Coronary artery (tissue), 2 donors: ENCODE measurements around the gene OR52B6.
A peak's percentile ranks its signal among the peaks of the same experiment; 100 is the strongest.

Source experiments
- DNase-seq: peaks from one replicate; pipeline ENCODE4 v3.0.0-alpha.2; 2017; ENCODE audit warnings: low spot score
- H3K27ac ChIP-seq, 2 donors: fragments of 200-600 bp; sonication (generic); one replicate each; pipeline ENCODE4 v1.5.1; 2016 to 2019
- H3K4me3 ChIP-seq: fragments of 200-600 bp; sonication (generic); 2 replicates; pipeline ENCODE4 v1.5.1; 2016; ENCODE audit warnings: mild to moderate bottlenecking, moderate library complexity
- CTCF ChIP-seq: fragments of 200-600 bp; sonication (generic); IDR thresholded peaks from one replicate; pipeline ENCODE4 v1.5.1; 2019; ENCODE audit warnings: antibody characterized with exemption

The OR52B6 gene

DNA sequence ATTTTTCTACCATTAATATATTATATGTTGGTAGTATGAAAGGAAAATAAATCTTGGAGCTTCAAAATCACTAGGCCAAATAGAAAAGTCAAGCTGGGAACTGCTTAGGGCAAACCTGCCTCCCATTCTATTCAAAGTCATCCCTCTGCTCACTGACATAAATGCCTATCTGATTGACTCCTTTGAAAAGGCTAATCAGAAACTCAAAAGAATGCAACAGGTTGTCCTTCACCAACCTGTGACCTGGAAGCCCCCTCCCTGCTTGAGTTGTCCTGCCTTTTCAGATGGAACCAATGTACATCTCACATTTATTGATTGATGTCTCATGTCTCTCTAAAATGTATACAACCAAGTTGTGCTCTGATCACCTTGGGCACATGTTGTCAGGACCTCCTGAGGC lies 40.9 kb downstream of the OR52B6 start:
- peak overlapping the region in 1 of 2 donors; percentile 67 for H3K27ac ChIP-seq
- no peak for TF ChIP-seq CTCF
- H3K4me3 ChIP-seq = no peak overlapping the region
- DNase-seq = no peak

GRCh38 chr11:5622802-5623201 lies 42.1 kb downstream of the OR52B6 start:
- DNase-seq = no peak
- no peak overlapping the region for H3K4me3 ChIP-seq
- no peak for TF ChIP-seq CTCF
- H3K27ac ChIP-seq = no peak overlapping the region

DNA sequence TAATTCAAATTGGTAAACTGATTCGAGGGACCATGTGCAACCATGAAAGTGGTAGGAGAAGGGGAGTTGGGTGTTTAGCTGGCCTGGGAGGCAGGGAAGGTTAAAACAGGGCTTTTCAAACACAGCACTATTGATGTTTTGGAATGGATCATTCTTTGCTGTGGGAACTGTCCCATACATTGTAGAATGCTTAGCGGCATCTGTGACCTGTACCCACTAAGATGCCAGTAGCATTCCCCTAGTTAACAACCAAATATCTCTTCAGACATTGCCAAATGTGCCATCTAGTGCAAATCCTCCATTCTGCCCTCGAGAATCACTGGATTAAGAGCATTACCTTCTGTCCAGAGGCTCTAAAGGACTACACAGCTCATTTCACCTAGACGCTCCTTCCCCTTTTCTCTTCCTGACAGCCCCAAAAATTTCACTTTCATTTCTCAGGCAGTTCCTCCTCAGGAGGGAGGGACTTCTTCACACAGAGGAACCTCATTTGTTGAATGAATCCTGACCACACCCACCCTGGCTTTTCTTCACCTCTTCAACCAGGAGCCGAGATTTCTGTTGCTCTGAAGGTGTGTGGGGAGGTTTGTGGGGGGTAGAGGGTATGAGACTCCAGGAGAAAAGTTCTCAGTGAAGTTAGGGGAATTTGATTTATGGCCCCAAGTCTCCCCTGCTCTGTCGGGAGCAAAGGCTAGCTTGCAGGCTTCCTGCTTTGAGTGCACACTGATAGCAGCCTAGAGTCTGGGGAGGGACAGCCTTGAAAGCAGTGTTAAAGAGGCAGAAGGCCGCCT lies 44.0 kb downstream of the OR52B6 start, which contains the start of gene TRIM34:
TRIM34 (plus strand) TSS at position 513 of the 791 bp plus-strand sequence. CDS start 7,331 bp downstream, outside the sequence.
- peak; percentile 75 for DNase-seq

GRCh38 chr11:5625281-5625680 lies 44.6 kb downstream of the OR52B6 start:
- Histone ChIP-seq H3K4me3 (peak overlapping the region; percentile 81), H3K27ac (peak overlapping the region; percentile 28 to 82)
- TF ChIP-seq CTCF = no peak
- no peak for DNase-seq

More for the DNA sequence above, 44.0 kb downstream of the OR52B6 start, which contains the start of gene TRIM34:
- Histone ChIP-seq H3K4me3 (peak within 1 kb of the TSS; percentile 81), H3K27ac (peak within 1 kb of the TSS; percentile 28 to 82)
- no peak for TF ChIP-seq CTCF

- DNase-seq = no peak
- no peak for TF ChIP-seq CTCF
- Histone ChIP-seq H3K27ac (no peak overlapping the region), H3K4me3 (peak overlapping the region; percentile 81)
These were observed 45.5 kb downstream of the OR52B6 start for GRCh38 chr11:5626196-5626595.

GRCh38 chr11:5631417-5631816 lies 50.7 kb downstream of the OR52B6 start:
- no peak overlapping the region for H3K4me3 ChIP-seq
- no peak for DNase-seq
- TF ChIP-seq CTCF = no peak
- H3K27ac ChIP-seq = no peak overlapping the region
